HL-60/S4 (cell line): ENCODE measurements around the gene ST3GAL3.
"Not testable (repeated sequence)": the region's sequence is repeated elsewhere in the genome, so short reads cannot be mapped to it uniquely, and the experiment has no call there.

ENCODE experiments used
- in situ Hi-C: fragments of 300-500 bp; cut with MboI; formaldehyde crosslinking; loops from 2 replicates; pipeline ENCODE4 v1.14.3; 2022; ENCODE audit warnings: low sequenced_read_pairs

Gene ST3GAL3

DNA sequence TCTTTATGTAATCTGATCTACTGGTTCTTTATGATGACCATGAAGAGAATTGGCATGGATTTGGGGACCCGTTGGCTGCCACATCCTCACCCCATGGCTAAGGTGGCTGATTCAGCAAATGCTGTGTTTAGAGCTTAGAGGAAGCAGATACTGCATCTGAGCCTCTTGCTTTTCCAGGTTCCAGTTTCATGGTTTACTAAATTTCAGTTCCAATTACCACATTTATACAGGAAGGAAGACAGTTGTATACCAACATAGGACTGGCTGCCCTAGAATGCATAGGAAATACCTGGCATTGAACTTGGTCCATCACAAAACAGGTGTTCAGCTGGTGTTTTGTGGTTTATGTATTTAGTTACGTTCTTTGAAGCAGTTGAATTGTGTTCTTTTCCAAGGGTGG lies 107.1 kb downstream of the ST3GAL3 start:
- in situ Hi-C loops = no loop called here

- in situ Hi-C loops = no loop called here
These were observed 110.1 kb downstream of the ST3GAL3 start for GRCh38 chr1:43817304-43817939.

DNA sequence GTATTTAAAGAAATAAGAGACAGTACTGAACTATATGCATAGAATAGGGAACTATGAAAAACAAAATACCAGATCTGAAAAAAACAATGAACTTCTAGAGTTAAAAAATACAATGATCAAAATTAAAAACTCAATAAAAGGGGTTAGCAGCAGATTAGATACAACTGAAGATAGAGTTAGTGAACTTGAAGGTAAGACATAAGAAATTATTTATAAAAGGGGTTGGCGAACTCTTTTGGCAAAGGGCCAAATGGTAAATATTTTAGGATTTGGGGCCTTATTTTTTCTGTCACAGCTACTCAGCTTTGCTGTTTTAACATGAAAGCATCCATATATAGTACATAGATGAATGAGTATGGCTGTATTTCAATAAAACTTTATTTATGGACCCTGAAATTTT lies 111.4 kb downstream of the ST3GAL3 start:
- in situ Hi-C loops = no loop called here

DNA sequence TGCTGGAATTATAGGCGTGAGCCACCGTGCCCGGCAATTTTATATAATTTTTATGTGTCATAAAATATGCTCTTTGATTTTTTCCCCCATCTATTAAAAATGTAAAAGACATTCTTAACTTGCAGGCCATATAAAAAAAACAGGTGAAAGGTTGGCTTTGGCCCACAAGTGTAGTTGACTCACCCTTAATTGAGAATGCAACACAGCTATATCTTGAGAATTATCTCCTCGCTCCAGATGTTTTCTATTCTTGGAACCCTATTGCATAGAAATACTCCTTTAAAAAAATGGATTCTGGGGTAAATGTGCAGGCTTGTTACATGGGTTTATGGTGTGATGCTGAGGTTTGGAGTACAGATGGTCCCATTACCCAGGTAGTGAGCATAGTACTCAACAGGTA lies 112.0 kb downstream of the ST3GAL3 start:
- in situ Hi-C loops = no loop called here

DNA sequence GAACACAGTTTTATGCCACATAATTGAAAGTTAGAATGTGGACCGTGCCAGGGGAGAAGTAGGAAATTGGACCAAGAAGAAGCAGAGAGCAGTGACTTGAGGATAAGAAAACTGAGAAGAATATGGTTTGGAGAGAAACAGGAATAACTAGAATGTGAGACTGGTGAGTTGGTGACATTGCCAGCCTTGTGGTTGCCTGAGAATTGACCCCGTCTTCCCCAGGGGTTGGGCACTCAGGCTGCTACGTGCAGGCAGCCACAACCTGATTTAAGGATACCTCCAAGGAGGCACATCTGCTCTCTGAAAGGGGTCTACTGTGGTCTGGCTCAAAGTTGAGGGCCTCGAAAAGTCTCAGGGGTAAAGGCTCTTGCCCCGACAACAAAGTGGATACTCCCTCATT lies 114.1 kb downstream of the ST3GAL3 start:
- in situ Hi-C loops = no loop called here

DNA sequence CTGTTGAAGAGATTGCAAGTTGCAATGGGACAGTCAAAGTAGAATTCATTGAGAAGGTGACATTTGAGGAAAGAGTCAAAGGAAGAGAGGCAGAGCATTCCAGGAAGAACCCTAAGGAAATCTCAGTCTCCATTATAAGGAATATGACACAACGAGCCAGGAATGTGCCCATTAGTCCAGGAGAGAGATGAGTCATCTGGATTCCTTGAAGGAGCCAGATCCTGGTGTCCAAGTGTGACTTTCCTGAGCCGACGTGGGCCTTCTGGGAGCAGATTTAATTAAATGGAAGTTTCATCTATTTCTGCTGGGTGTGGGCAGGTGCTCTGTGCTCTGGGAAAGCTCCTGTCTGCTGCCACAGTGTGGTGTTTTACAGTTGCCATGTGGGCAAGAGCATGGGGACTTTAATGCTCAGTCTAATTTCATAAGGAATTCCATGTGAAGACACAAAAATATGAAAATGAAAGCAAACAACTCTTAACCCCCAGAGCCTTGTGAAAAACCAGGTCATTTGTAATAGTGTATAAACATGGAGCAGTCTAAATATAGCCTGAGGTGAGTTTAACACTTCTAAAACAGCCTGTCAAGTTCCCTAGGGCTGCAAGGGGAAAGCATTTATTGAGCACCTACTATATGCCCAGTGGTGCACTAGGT lies 114.8 kb downstream of the ST3GAL3 start:
- in situ Hi-C loops = no loop called here

- in situ Hi-C loops = no loop called here
These were observed 117.5 kb downstream of the ST3GAL3 start for GRCh38 chr1:43824795-43825194.

DNA sequence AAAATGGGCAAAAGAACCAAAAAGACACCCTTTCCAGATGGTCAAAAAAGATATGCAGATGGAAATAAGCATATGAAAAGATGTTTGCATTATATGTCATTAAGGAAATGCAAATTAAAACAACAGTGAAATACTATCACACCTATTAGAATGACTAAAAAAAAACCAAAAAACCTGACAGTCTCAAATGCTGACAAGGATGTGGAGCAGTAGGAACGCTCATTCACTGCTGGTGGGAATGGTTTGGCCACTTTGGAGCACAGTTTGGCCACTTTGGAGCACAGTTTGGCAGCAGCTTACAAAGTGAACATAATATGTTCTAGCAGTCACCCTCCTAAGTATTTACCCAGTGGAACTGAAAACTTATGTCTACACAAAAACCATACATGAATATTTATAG lies 121.2 kb downstream of the ST3GAL3 start:
- in situ Hi-C loops = no loop called here

DNA sequence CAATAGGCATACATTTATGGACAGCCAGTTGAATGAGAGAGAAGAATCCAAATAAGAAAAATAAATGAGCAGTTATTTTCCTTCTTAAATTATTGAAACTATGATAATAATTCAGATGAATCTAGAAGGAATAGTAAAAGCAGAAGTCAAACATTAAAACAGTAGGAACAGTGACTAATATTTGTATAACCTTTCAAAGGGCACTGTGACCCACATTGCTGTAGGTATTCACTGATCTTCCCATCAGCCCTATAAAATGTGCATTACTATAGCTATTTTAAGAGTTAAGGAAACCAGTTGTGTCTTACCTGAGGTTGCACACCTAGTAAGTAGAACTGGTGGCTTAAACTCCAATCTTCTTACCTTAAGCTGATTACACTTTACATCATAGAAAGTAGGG lies 123.5 kb downstream of the ST3GAL3 start:
- in situ Hi-C loops = no loop called here

GRCh38 chr1:43831851-43832250 lies 124.5 kb downstream of the ST3GAL3 start:
- in situ Hi-C loops = no loop called here

- in situ Hi-C loops = no loop called here
These were observed 124.9 kb downstream of the ST3GAL3 start for GRCh38 chr1:43832255-43832654.

- in situ Hi-C loops = no loop called here
These were observed 125.7 kb downstream of the ST3GAL3 start for GRCh38 chr1:43832998-43833397.

DNA sequence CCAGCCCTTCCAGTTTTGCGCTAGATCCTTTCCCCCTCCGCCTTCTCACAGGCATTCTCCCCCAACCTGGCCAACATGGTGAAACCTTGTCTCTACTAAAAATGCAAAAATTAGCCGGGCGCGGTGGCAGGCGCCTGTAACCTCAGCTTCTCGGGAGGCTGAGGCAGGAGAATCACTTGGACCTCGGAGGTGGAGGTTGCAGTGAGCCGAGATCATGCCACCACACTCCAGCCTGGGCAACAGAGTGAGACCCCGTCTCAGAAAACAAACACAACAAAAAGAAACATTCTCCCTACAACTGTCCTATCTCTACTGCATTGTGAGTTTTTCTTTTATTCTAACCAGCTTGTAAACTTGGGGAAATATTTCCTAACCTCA lies 126.6 kb downstream of the ST3GAL3 start:
- in situ Hi-C loops = not testable (repeated sequence)

GRCh38 chr1:43834280-43835081 lies 127.1 kb downstream of the ST3GAL3 start:
- in situ Hi-C loops = no loop called here

DNA sequence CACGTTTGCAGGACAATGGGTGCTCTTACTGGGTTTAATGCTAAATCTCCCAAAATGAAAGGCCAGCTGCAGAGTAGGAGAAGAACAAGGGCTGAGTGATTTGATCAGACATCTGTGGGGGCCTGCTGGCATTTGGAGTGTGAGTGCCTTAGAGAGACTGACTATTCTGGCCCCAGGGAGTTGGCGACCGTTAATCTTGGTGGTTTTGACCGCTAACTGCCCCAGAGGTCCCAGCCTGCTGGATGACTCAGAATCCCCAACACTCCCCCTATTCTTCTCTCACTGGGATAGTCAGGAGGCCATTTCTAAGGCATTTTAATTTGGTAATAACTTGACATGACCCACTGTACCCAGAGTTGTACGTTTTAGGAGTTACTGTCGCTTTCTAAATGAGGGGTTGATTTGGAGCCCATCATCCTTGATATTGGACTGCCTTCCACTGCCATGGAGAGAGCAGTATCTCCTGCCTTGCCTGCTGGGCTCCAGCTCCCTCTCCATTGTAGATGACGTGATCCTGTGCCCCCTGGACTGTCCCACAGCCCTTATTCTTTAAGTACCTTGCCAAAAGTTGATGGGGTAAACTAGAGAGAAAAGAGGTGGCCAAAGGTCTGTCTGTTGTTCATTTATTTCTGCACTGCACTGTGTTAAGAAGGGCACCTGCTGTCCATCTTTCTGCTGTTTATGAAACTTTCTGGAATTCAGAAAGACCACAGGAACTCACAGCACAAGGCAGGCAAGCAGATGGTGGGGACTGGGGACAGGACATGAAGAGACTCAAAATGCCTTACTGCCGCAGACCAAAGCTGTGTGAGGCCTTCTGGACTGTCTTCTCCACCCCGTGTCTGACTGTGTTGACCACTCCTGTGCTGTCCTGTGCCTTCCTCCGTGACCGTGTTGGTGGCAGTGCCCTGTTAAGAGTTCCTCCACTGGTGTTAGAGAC lies 128.0 kb downstream of the ST3GAL3 start:
- in situ Hi-C loops = no loop called here

GRCh38 chr1:43836267-43836951 lies 129.1 kb downstream of the ST3GAL3 start:
- in situ Hi-C loops = no loop called here

- in situ Hi-C loops = no loop called here
These were observed 131.7 kb downstream of the ST3GAL3 start for GRCh38 chr1:43839056-43839455.

- in situ Hi-C loops = no loop called here
These were observed 134.2 kb downstream of the ST3GAL3 start for GRCh38 chr1:43841321-43842174.

DNA sequence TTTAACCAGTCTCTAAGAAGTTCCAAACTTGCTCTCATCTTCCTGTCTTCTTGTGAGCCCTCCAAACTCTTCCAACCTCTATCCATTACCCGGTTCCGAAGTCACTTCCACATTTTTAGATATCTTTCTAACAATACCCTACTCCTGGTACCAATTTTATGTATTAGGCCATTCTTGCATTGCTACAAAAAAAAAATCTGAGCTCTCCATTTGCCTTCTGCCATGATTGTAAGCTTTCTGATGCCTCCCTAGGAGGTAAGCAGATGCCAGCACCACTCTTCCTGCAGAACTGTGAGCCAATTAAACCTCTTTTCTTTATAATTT lies 134.8 kb downstream of the ST3GAL3 start:
- in situ Hi-C loops = no loop called here

DNA sequence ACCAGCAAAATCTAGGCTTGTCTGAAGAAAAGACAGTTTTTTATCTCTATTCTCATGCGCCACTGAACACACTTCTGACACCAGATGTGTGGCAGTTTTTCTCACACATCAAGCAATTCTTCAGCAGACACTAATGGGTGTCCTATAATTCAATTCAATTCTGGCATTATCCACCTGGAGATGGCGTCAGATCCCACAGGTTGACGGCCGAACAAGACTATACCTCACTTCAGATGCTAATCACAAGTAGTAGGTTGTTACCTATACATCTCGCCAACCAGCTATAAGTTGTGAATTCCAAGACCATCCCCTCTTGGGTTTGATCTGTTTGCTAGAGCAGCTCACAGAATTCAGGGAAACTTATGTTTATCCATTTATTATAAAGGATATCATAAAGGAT lies 136.3 kb downstream of the ST3GAL3 start:
- in situ Hi-C loops = no loop called here
